MM.1S (cell line): ENCODE data around the gene RXFP1.

Experiments used
- EZH2 ChIP-seq: fragments of 300-600 bp; sonication (generic); optimal IDR thresholded peaks from 2 replicates; pipeline ENCODE3; 2017; ENCODE audit warnings: low read depth, mild to moderate bottlenecking, antibody characterized with exemption, low read length, mixed read lengths
- EZH2phosphoT487 ChIP-seq: fragments of 300-600 bp; sonication (generic); IDR thresholded peaks from 2 replicates; pipeline ENCODE4 v1.6.1; 2018; ENCODE audit warnings: antibody characterized with exemption, low read length
- TF ChIP-seq, protein P1 (sequence below): fragments of 300-600 bp; sonication (generic); IDR thresholded peaks from 2 replicates; pipeline ENCODE4 v1.5.1; 2016; ENCODE audit warnings: antibody characterized with exemption, low read length, mixed read lengths

DNA sequence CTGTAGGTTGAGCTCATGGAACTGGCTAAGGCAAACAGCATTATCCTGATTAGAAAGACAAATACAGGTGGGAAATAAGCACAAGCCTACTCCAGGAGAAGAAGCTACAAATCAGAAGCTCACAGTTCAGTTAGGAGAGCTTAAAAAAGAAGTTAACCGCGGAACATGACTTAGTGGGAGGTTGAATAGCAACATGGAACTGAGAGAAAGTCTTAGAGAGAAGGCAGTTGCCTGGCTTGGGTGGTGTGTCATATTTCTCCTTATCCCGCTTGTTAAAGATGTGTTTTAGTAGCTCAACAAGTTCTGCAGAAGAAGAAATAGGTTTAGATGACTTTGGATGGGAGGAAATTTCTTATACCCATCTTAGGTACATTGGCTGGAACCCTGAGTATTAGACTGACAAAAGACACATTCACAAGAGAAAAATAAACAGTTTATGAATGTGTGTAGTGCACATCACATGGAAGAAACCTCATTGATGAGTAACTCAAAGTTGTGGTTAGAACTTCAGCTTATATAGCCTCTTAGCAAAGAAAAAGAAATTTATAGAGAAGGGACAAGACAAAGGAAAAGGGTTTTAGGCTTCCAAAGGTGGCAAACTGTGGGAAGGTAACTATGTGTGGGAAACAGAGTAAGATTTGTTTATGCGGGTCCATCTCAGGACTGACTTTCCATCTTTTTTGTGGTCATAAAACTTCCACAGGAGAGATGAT, 37.4 kb upstream of the RXFP1 start:
- TF ChIP-seq EZH2 (no peak), EZH2phosphoT487 (no peak)
- TF ChIP-seq, protein P1, sequence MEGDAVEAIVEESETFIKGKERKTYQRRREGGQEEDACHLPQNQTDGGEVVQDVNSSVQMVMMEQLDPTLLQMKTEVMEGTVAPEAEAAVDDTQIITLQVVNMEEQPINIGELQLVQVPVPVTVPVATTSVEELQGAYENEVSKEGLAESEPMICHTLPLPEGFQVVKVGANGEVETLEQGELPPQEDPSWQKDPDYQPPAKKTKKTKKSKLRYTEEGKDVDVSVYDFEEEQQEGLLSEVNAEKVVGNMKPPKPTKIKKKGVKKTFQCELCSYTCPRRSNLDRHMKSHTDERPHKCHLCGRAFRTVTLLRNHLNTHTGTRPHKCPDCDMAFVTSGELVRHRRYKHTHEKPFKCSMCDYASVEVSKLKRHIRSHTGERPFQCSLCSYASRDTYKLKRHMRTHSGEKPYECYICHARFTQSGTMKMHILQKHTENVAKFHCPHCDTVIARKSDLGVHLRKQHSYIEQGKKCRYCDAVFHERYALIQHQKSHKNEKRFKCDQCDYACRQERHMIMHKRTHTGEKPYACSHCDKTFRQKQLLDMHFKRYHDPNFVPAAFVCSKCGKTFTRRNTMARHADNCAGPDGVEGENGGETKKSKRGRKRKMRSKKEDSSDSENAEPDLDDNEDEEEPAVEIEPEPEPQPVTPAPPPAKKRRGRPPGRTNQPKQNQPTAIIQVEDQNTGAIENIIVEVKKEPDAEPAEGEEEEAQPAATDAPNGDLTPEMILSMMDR, result no peak
